Sciatic nerve (tissue), 2 donors: ENCODE measurements around the gene SLF1. TPM values are rescaled to one million over a fixed set of nuclear protein-coding genes. Genes with fewer than 3 reads are reported as not detected.

Source experiments
- ATAC-seq: fragments of 200-7000 bp; cut with Tn5 transposase; one replicate; pipeline ENCODE4 v1.9.1; 2020; ENCODE audit warnings: mild to moderate bottlenecking, moderate library complexity
- DNase-seq: peaks from one replicate; pipeline ENCODE4 v3.0.0-alpha.2; 2020; ENCODE audit warnings: low spot score
- intact Hi-C: fragments of 100-400 bp; cut with DNase I; formaldehyde crosslinking; loops from one replicate; pipeline ENCODE4 v1.14.2; 2022
- total RNA-seq: library from RNA; stranded (reverse); fragmentation: NEBNext Ultra II Directional; extraction: Animal tissue kit (Norgen Biotek cat#: 25700); gene quantifications from one replicate; pipeline ENCODE4 v1.2.1, GENCODE V29; 2021
- donor health status: DM: no; HTN: no; CAD: no.
- donor health status: DM: no; HTN: no; CAD: no.

Gene SLF1
- total RNA-seq, 1 donor from 2014 or later = 8.6 TPM

GRCh38 chr5:94649874-94650273 lies 31.4 kb downstream of the SLF1 start:
- DNase-seq (no peak), ATAC-seq (no peak)
- intact Hi-C loops = no loop called here

GRCh38 chr5:94658272-94658671 lies 39.8 kb downstream of the SLF1 start:
- intact Hi-C loops = no loop called here
- ATAC-seq (no peak), DNase-seq (no peak)

- DNase-seq (no peak), ATAC-seq (no peak)
- intact Hi-C loops = no loop called here
These were observed 42.0 kb downstream of the SLF1 start for GRCh38 chr5:94660506-94660905.

- intact Hi-C loops = no loop called here
- no peak for ATAC-seq
These were observed 42.6 kb downstream of the SLF1 start for GRCh38 chr5:94661086-94661485.

GRCh38 chr5:94667937-94668336 lies 49.5 kb downstream of the SLF1 start:
- intact Hi-C loops = no loop called here
- no peak for DNase-seq
- ATAC-seq = no peak

More at GRCh38 chr5:94661086-94661485, 42.6 kb downstream of the SLF1 start:
- DNase-seq = no peak

GRCh38 chr5:94670726-94671125 lies 52.3 kb downstream of the SLF1 start:
- DNase-seq (no peak), ATAC-seq (no peak)
- intact Hi-C loops = no loop called here

GRCh38 chr5:94672746-94673145 lies 54.3 kb downstream of the SLF1 start:
- ATAC-seq (no peak), DNase-seq (no peak)
- intact Hi-C loops = no loop called here

- intact Hi-C loops = no loop called here
- ATAC-seq (no peak), DNase-seq (no peak)
These were observed 56.3 kb downstream of the SLF1 start for GRCh38 chr5:94674490-94675382.

GRCh38 chr5:94675965-94676618 lies 57.6 kb downstream of the SLF1 start:
- ATAC-seq = no peak
- intact Hi-C loops = no loop called here
- no peak for DNase-seq

- no peak for DNase-seq
- ATAC-seq = no peak
- intact Hi-C loops = no loop called here
These were observed 64.5 kb downstream of the SLF1 start for GRCh38 chr5:94682814-94683520.

GRCh38 chr5:94689908-94690307 lies 71.4 kb downstream of the SLF1 start:
- no peak for DNase-seq
- no peak for ATAC-seq
- intact Hi-C loops = no loop called here

- intact Hi-C loops = no loop called here
- DNase-seq (no peak), ATAC-seq (no peak)
These were observed 72.3 kb downstream of the SLF1 start for GRCh38 chr5:94690778-94691177.

GRCh38 chr5:94691291-94691690 lies 72.8 kb downstream of the SLF1 start:
- intact Hi-C loops = no loop called here
- DNase-seq (no peak), ATAC-seq (no peak)

GRCh38 chr5:94691949-94692348 lies 73.5 kb downstream of the SLF1 start:
- intact Hi-C loops = no loop called here

GRCh38 chr5:94692581-94692980 lies 74.1 kb downstream of the SLF1 start:
- intact Hi-C loops = no loop called here
- DNase-seq (no peak), ATAC-seq (no peak)

More at GRCh38 chr5:94691949-94692348, 73.5 kb downstream of the SLF1 start:
- DNase-seq (no peak), ATAC-seq (peak; percentile 83)

- peak; percentile 65 for ATAC-seq
- intact Hi-C loops = no loop called here
- DNase-seq = no peak
These were observed 74.8 kb downstream of the SLF1 start for GRCh38 chr5:94693043-94693822.

GRCh38 chr5:94693845-94694370 lies 75.4 kb downstream of the SLF1 start:
- DNase-seq (no peak), ATAC-seq (no peak)
- intact Hi-C loops = no loop called here

- ATAC-seq (peak; percentile 48), DNase-seq (no peak)
- intact Hi-C loops = no loop called here
These were observed 76.2 kb downstream of the SLF1 start for GRCh38 chr5:94694671-94695070.

GRCh38 chr5:94698197-94698596 lies 79.7 kb downstream of the SLF1 start:
- intact Hi-C loops = no loop called here
- ATAC-seq = no peak
- DNase-seq = no peak
